Keratinocyte (primary cell): ENCODE measurements around the gene EIF4E1B.

ENCODE experiments used
- CTCF ChIP-seq, 3 experiments: IDR thresholded peaks in 1 of 3; conservative IDR thresholded peaks in 1 of 3; optimal IDR thresholded peaks in 1 of 3; 2 replicates in 2 of 3; 3 replicates in 1 of 3; pipeline versions ENCODE3 to v1.5.1; 2011; ENCODE audit warnings: low read length in 3 of 3, mild to moderate bottlenecking in 3 of 3, moderate library complexity in 2 of 3, control low read depth in 1 of 3, inconsistent platforms in 1 of 3; ENCODE audit not compliant: insufficient read depth in 2 of 3; ENCODE audit errors: extremely low read depth in 1 of 3
- EZH2 ChIP-seq: IDR thresholded peaks from one replicate; pipeline ENCODE4 v1.6.1; 2012; ENCODE audit warnings: inconsistent platforms, mild to moderate bottlenecking, low read length, moderate library complexity

GRCh38 chr5:176596069-176596644 is 34.3 kb upstream of the EIF4E1B start:
- TF ChIP-seq CTCF (optimal IDR thresholded peaks at IDR 0.05 in 1 of 3, IDR thresholded peaks at IDR 0.05 in 1 of 3, conservative IDR thresholded peaks at IDR 0.05 in 1 of 3; ENCODE audit: extremely low read depth in 1 of 3, insufficient read depth in 2 of 3, low read length in 3 of 3) (no peak), EZH2 (no peak)
